ENCODE measurements around the gene NCSTN. TPM values are rescaled to one million over a fixed set of nuclear protein-coding genes. Genes with fewer than 3 reads are reported as not detected.

The NCSTN gene
- total and polyA plus RNA-seq, 2 of the 13 experiments (the other 11 are each of a cell fraction or from before 2014, with no cell fraction given): 44.2 to 247 TPM

GRCh38 chr1:160346463-160346862 is 3.3 kb downstream of the NCSTN start (continued):
- TF ChIP-seq ZNF550 (CRISPR knock-in tag; IDR thresholded peaks at IDR 0.05; ENCODE audit: borderline replicate concordance): no peak

GRCh38 chr1:160346958-160347357 is 3.8 kb downstream of the NCSTN start:
- WGBS (ENCODE audit: low lambda C conversion rate): 90% methylated on average over 4 of the region's 4 CpGs
- Histone ChIP-seq H3K9me3 (ENCODE audit: low read length) (no peaks in the 10 kb centered on the region), H3K27ac (ENCODE audit: extremely low read length, insufficient read depth, low read length) (no peak overlapping the region), H3K4me1 (ENCODE audit: insufficient read depth, low read length) (peaks cover 17% of the 10 kb centered on the region), H4K20me1 (ENCODE audit: insufficient read depth, low read length) (peaks cover 1% of the 10 kb centered on the region; the same call in 1 of the 2 replicates), H3K4me3 (replicated peaks in 1 of 3; ENCODE audit: insufficient read depth in 1 of 3, low read depth in 2 of 3, low read length in 3 of 3) (no peak overlapping the region), H2AFZ (ENCODE audit: low read length) (no peak overlapping the region), H3K79me2 (ENCODE audit: insufficient read depth, low read length) (peaks cover 31% of the 10 kb centered on the region), H3K4me2 (ENCODE audit: low read depth, low read length) (no peak overlapping the region), H3K36me3 (replicated peaks in 1 of 2; ENCODE audit: control insufficient read depth in 1 of 2, insufficient read depth in 2 of 2, low read length in 2 of 2) (peaks cover 17 to 55% of the 10 kb centered on the region in 2 experiments), H3K9ac (ENCODE audit: insufficient read depth, low read depth, low read length) (no peak overlapping the region), H3K27me3 (ENCODE audit: control insufficient read depth in 1 of 2, insufficient read depth in 2 of 2, low read length in 2 of 2) (peaks cover 0 to 4% of the 10 kb centered on the region in 2 experiments; a peak in 1 of 5 replicates)
- ChIA-PET POLR2A (no interaction called here), CTCF (ENCODE audit: low intra/inter-chr PET ratio, low total read pairs) (no interaction called here)
- ATAC-seq (no peak), FAIRE-seq (no peak), DNase-seq (ENCODE audit: low spot score) (no peak)
- BruUV-seq (replicated peaks): no TSS peak
- intact Hi-C loops (cut with micrococcal nuclease; ENCODE audit: unreplicated experiment): no loop called here
- in situ Hi-C loops (cut with HindIII; ENCODE audit: extremely low pct_ligation_motif_present, low pct_unique_long_range_greater_than_20kb): no loop called here
- TF ChIP-seq FOXJ3 (CRISPR knock-in tag; IDR thresholded peaks at IDR 0.05; ENCODE audit: borderline replicate concordance) (no peak), ZNF552 (CRISPR knock-in tag; IDR thresholded peaks at IDR 0.05; ENCODE audit: borderline replicate concordance) (no peak), CEBPZ (IDR thresholded peaks at IDR 0.05; ENCODE audit: low read length) (no peak), ZEB1 (IDR thresholded peaks at IDR 0.05; ENCODE audit: insufficient replicate concordance, low read depth) (no peak), GFI1 (CRISPR knock-in tag; IDR thresholded peaks at IDR 0.05; ENCODE audit: borderline replicate concordance) (no peak), ATF4 (CRISPR knock-in tag; IDR thresholded peaks at IDR 0.05) (no peak), MLX (CRISPR knock-in tag; IDR thresholded peaks at IDR 0.05) (no peak), ZNF883 (CRISPR knock-in tag; IDR thresholded peaks at IDR 0.05; ENCODE audit: not compliant biosample characterization) (no peak), ZNF549 (CRISPR knock-in tag; IDR thresholded peaks at IDR 0.05) (no peak), DMAP1 (CRISPR knock-in tag; IDR thresholded peaks at IDR 0.05) (no peak), ZBTB21 (CRISPR knock-in tag; IDR thresholded peaks at IDR 0.05) (no peak), TFDP2 (CRISPR knock-in tag; IDR thresholded peaks at IDR 0.05) (no peak), TBX2 (CRISPR knock-in tag; IDR thresholded peaks at IDR 0.05; ENCODE audit: borderline replicate concordance) (no peak), FOXK1 (CRISPR knock-in tag; IDR thresholded peaks at IDR 0.05; ENCODE audit: borderline replicate concordance, low read depth) (no peak), ZSCAN21 (CRISPR knock-in tag; IDR thresholded peaks at IDR 0.05; ENCODE audit: borderline replicate concordance) (no peak), KLF6 (CRISPR knock-in tag; IDR thresholded peaks at IDR 0.05) (no peak), TBX3 (IDR thresholded peaks at IDR 0.05; ENCODE audit: borderline replicate concordance) (no peak), ZNF329 (CRISPR knock-in tag; IDR thresholded peaks at IDR 0.05; ENCODE audit: low read depth) (no peak)

All from HepG2 (cell line).